Measurements from ENCODE around the gene TEX38. TPM values are rescaled to one million over a fixed set of nuclear protein-coding genes. Genes with fewer than 3 reads are reported as not detected.

The TEX38 gene
- total RNA-seq, 1 experiment from 2014 or later: not detected

DNA sequence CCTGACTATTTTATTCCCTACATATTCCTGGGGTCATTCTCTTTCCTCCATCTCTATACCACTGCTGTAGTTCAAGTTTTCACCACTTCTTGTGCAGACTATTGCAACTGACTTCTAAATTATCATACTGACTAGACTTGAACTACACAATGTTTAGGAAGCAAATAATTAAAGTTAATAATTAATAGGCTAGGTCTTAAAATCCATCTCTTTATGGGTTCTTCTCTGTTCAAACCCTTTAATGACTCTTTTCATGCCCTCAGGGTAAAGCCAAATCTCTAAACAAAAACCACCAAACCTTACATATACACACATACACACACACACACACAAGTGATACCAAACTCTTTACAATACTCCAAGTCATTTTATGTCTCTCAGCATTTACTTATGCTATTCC is 32.7 kb upstream of the TEX38 start:
- in situ Hi-C loops (cut with HindIII; ENCODE audit: low pct_unique_long_range_greater_than_20kb, low sequenced_read_pairs) (no loop called here), intact Hi-C loops (cut with micrococcal nuclease; ENCODE audit: unreplicated experiment) (no loop called here)
- peaks cover 22% of the 10 kb centered on the region for H3K4me1 ChIP-seq (ENCODE audit: control insufficient read depth, insufficient read depth, low read length)
- no peaks in the 10 kb centered on the region for H3K27me3 ChIP-seq (ENCODE audit: control insufficient read depth, insufficient read depth, low read length)
- no peaks in the 10 kb centered on the region for H3K36me3 ChIP-seq (ENCODE audit: control insufficient read depth, insufficient read depth, low read length)
- DNase-seq (ENCODE audit: low read depth, low spot score) (no peak), ATAC-seq (no peak)
- H3K27ac ChIP-seq (ENCODE audit: low read length): no peak overlapping the region; the same call in 1 of the 2 replicates
- H3K9me3 ChIP-seq (ENCODE audit: control insufficient read depth, insufficient read depth, low read depth, low read length): no peaks in the 10 kb centered on the region
- TF ChIP-seq, protein P1, sequence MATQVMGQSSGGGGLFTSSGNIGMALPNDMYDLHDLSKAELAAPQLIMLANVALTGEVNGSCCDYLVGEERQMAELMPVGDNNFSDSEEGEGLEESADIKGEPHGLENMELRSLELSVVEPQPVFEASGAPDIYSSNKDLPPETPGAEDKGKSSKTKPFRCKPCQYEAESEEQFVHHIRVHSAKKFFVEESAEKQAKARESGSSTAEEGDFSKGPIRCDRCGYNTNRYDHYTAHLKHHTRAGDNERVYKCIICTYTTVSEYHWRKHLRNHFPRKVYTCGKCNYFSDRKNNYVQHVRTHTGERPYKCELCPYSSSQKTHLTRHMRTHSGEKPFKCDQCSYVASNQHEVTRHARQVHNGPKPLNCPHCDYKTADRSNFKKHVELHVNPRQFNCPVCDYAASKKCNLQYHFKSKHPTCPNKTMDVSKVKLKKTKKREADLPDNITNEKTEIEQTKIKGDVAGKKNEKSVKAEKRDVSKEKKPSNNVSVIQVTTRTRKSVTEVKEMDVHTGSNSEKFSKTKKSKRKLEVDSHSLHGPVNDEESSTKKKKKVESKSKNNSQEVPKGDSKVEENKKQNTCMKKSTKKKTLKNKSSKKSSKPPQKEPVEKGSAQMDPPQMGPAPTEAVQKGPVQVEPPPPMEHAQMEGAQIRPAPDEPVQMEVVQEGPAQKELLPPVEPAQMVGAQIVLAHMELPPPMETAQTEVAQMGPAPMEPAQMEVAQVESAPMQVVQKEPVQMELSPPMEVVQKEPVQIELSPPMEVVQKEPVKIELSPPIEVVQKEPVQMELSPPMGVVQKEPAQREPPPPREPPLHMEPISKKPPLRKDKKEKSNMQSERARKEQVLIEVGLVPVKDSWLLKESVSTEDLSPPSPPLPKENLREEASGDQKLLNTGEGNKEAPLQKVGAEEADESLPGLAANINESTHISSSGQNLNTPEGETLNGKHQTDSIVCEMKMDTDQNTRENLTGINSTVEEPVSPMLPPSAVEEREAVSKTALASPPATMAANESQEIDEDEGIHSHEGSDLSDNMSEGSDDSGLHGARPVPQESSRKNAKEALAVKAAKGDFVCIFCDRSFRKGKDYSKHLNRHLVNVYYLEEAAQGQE (IDR thresholded peaks at IDR 0.05; ENCODE audit: insufficient read depth in 1 of 2, low read depth in 2 of 2, low read length in 1 of 2): no peak
- TF ChIP-seq TCF7L2 (IDR thresholded peaks at IDR 0.05; ENCODE audit: low read depth, low read length) (no peak), CTCF (IDR thresholded peaks at IDR 0.05) (no peak), SIN3A (IDR thresholded peaks at IDR 0.05; ENCODE audit: borderline replicate concordance, insufficient read depth, low read depth, low read length) (no peak), POLR2AphosphoS5 (IDR thresholded peaks at IDR 0.05; ENCODE audit: low read depth, low read length) (no peak)
- ChIA-PET CTCF (no interaction called here), POLR2A (no interaction called here)
- no peak overlapping the region for H3K4me3 ChIP-seq (ENCODE audit: low read depth in 2 of 2, low read length in 2 of 2)
- no TSS peak for BruUV-seq (replicated peaks)

DNA sequence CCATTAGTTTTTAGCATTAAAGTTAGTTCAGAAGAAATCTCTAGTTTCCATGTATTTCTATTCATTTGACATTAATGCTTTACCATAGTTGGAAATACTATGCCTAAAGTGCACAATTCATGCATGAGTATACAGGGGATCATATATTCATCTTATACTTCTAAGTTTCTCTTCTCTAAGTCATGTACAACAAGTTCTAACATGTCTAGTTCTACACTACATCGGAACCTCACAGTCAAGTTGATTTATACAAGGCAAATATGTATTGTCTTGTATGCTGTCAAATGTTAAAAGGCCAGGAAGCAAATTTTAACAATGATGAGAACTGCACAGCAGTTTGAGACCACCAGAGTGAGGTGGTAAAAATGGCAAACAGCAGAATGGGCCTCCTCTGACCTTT is 32.1 kb upstream of the TEX38 start:
- Histone ChIP-seq H3K27me3 (ENCODE audit: control insufficient read depth, insufficient read depth, low read length) (no peaks in the 10 kb centered on the region), H3K9me3 (ENCODE audit: control insufficient read depth, insufficient read depth, low read depth, low read length) (no peaks in the 10 kb centered on the region), H3K4me1 (ENCODE audit: control insufficient read depth, insufficient read depth, low read length) (peaks cover 25% of the 10 kb centered on the region), H3K4me3 (ENCODE audit: low read depth in 2 of 2, low read length in 2 of 2) (no peak overlapping the region), H3K27ac (ENCODE audit: low read length) (peak overlapping the region; percentile 36; the same call in 1 of the 2 replicates), H3K36me3 (ENCODE audit: control insufficient read depth, insufficient read depth, low read length) (no peaks in the 10 kb centered on the region)
- in situ Hi-C loops (cut with HindIII; ENCODE audit: low pct_unique_long_range_greater_than_20kb, low sequenced_read_pairs) (no loop called here), intact Hi-C loops (cut with micrococcal nuclease; ENCODE audit: unreplicated experiment) (no loop called here)
- no TSS peak for BruUV-seq (replicated peaks)
- ATAC-seq (no peak), DNase-seq (ENCODE audit: low read depth, low spot score) (no peak)
- ChIA-PET CTCF (no interaction called here), POLR2A (no interaction called here)
- no peak for TF ChIP-seq TCF7L2 (IDR thresholded peaks at IDR 0.05; ENCODE audit: low read depth, low read length)

- Histone ChIP-seq H3K27ac (ENCODE audit: low read length) (peak overlapping the region; percentile 89), H3K9me3 (ENCODE audit: control insufficient read depth, insufficient read depth, low read depth, low read length) (no peaks in the 10 kb centered on the region), H3K36me3 (ENCODE audit: control insufficient read depth, insufficient read depth, low read length) (no peaks in the 10 kb centered on the region), H3K27me3 (ENCODE audit: control insufficient read depth, insufficient read depth, low read length) (no peaks in the 10 kb centered on the region), H3K4me1 (ENCODE audit: control insufficient read depth, insufficient read depth, low read length) (peaks cover 32% of the 10 kb centered on the region), H3K4me3 (ENCODE audit: low read depth in 2 of 2, low read length in 2 of 2) (no peak overlapping the region)
- DNase-seq (ENCODE audit: low read depth, low spot score) (no peak), ATAC-seq (no peak)
- ChIA-PET POLR2A (no interaction called here), CTCF (no interaction called here)
- in situ Hi-C loops (cut with HindIII; ENCODE audit: low pct_unique_long_range_greater_than_20kb, low sequenced_read_pairs) (no loop called here), intact Hi-C loops (cut with micrococcal nuclease; ENCODE audit: unreplicated experiment) (no loop called here)
- no TSS peak for BruUV-seq (replicated peaks)
- TF ChIP-seq POLR2AphosphoS5 (IDR thresholded peaks at IDR 0.05; ENCODE audit: low read depth, low read length) (no peak), CTCF (IDR thresholded peaks at IDR 0.05) (no peak), SIN3A (IDR thresholded peaks at IDR 0.05; ENCODE audit: borderline replicate concordance, insufficient read depth, low read depth, low read length) (no peak), TCF7L2 (IDR thresholded peaks at IDR 0.05; ENCODE audit: low read depth, low read length) (no peak)
- TF ChIP-seq, protein P1 (IDR thresholded peaks at IDR 0.05; ENCODE audit: insufficient read depth in 1 of 2, low read depth in 2 of 2, low read length in 1 of 2): no peak
Measured at GRCh38 chr1:46642115-46642680, 29.5 kb upstream of the TEX38 start.

Measured in Panc1 (cell line).